WERI-Rb-1 (cell line): ENCODE measurements around the gene TCEAL3.
"Not testable (repeated sequence)": the region's sequence is repeated elsewhere in the genome, so short reads cannot be mapped to it uniquely, and the experiment has no call there.

Experiments used
- DNase-seq: peaks from one replicate; pipeline ENCODE4 v3.0.0-alpha.2; 2020
- H3K27ac ChIP-seq: fragments of 250-450 bp; sonication (Bioruptor Pico); 2 replicates; pipeline ENCODE4 v1.5.1; 2020; ENCODE audit warnings: mild to moderate bottlenecking, moderate library complexity
- H3K27me3 ChIP-seq: fragments of 250-450 bp; sonication (Bioruptor Pico); 2 replicates; pipeline ENCODE4 v1.5.1; 2021; ENCODE audit warnings: mild to moderate bottlenecking, low read depth, moderate library complexity; ENCODE audit not compliant: insufficient read depth, severe bottlenecking
- H3K36me3 ChIP-seq: fragments of 250-450 bp; sonication (Bioruptor Pico); 2 replicates; pipeline ENCODE4 v1.5.1; 2020; ENCODE audit warnings: mild to moderate bottlenecking, moderate library complexity
- H3K4me3 ChIP-seq: 2 replicates; pipeline ENCODE4 v1.5.1; 2011; ENCODE audit warnings: low read depth, mild to moderate bottlenecking, control low read depth, low read length
- H3K9me3 ChIP-seq: fragments of 250-450 bp; sonication (Bioruptor Pico); 2 replicates; pipeline ENCODE4 v1.5.1; 2021; ENCODE audit warnings: mild to moderate bottlenecking, moderate library complexity; ENCODE audit not compliant: severe bottlenecking
- TF ChIP-seq, protein P1 (sequence below): IDR thresholded peaks from 2 replicates; pipeline ENCODE4 v1.5.1; 2011; ENCODE audit warnings: low read depth, mild to moderate bottlenecking, control low read depth, inconsistent platforms, low read length

TCEAL3 gene

DNA sequence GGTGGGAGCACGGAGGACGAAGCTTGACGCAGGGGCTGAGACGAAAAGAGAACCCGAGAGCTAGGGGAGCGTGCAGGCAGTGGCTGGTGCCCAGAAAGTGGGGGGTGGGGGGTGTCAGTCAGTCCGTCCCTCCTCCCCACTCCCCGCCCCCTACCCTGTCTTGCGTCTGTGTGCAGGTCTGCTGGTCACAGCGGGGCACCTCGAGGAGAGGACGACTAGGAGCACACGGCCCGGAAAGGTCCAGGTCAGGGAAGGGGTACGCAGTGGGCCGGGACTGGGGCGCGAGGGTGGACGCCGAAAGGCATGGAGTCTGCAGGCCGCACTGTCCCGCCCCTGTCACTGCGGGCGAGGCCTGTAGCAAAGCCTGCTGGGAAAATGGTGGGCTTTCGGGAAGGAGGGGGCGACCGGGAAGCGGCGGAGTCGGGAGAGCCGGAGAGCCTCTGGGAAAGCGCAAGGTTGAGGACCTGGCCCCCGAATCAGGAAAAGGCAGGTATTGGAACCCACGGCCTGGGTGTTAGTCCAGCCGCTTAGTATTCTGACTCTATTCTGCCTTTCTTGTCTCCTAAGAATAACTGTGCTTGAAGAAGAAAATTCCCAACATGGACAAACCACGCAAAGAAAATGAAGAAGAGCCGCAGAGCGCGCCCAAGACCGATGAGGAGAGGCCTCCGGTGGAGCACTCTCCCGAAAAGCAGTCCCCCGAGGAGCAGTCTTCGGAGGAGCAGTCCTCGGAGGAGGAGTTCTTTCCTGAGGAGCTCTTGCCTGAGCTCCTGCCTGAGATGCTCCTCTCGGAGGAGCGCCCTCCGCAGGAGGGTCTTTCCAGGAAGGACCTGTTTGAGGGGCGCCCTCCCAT lies 21.8 kb downstream of the TCEAL3 start:
- Histone ChIP-seq H3K36me3 (no peaks in the 10 kb centered on the region), H3K9me3 (no peaks in the 10 kb centered on the region), H3K27me3 (peaks cover 7% of the 10 kb centered on the region), H3K27ac (peak overlapping the region; percentile 75), H3K4me3 (peak overlapping the region; percentile 66)
- peak; percentile 72 for DNase-seq
- TF ChIP-seq, protein P1, sequence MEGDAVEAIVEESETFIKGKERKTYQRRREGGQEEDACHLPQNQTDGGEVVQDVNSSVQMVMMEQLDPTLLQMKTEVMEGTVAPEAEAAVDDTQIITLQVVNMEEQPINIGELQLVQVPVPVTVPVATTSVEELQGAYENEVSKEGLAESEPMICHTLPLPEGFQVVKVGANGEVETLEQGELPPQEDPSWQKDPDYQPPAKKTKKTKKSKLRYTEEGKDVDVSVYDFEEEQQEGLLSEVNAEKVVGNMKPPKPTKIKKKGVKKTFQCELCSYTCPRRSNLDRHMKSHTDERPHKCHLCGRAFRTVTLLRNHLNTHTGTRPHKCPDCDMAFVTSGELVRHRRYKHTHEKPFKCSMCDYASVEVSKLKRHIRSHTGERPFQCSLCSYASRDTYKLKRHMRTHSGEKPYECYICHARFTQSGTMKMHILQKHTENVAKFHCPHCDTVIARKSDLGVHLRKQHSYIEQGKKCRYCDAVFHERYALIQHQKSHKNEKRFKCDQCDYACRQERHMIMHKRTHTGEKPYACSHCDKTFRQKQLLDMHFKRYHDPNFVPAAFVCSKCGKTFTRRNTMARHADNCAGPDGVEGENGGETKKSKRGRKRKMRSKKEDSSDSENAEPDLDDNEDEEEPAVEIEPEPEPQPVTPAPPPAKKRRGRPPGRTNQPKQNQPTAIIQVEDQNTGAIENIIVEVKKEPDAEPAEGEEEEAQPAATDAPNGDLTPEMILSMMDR: peak; percentile 65

DNA sequence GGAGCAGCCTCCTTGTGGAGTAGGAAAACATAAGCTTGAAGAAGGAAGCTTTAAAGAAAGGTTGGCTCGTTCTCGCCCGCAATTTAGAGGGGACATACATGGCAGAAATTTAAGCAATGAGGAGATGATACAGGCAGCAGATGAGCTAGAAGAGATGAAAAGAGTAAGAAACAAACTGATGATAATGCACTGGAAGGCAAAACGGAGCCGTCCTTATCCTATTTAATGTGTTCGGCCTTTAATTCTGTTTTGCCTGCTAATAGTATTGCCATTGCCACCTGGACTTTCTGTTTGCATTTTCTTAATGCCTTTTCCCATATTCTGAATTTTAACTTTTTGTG lies 22.4 kb downstream of the TCEAL3 start:
- peak overlapping the region; percentile 66 for H3K4me3 ChIP-seq
- TF ChIP-seq, protein P1: no peak
- H3K27me3 ChIP-seq: peaks cover 7% of the 10 kb centered on the region
- H3K27ac ChIP-seq: peak overlapping the region; percentile 75; the same call in 1 of the 2 replicates
- H3K36me3 ChIP-seq: no peaks in the 10 kb centered on the region
- no peaks in the 10 kb centered on the region for H3K9me3 ChIP-seq
- no peak for DNase-seq

DNA sequence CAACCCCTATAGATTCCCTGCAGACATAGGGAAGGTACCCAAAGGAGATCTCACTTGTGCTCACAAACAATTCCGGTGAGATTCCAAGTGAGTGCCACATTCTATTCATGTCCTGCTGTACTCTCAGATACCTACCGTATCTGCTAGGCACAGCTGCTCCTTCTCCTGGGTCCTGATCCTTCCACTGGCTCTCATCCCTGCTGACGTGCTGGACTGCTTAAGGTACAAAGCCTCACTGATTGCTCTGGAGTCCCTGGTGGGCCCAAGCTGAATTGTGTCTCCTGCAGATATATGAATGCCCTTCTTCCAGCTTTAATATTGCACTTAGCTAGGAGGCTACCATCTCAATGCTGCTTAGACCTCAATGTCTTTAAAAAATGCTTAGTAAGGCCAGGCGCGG lies 23.4 kb downstream of the TCEAL3 start:
- peaks cover 7% of the 10 kb centered on the region for H3K27me3 ChIP-seq
- H3K36me3 ChIP-seq: no peaks in the 10 kb centered on the region
- TF ChIP-seq, protein P1: no peak
- no peaks in the 10 kb centered on the region for H3K9me3 ChIP-seq
- H3K27ac ChIP-seq: no peak overlapping the region
- DNase-seq: no peak
- no peak overlapping the region for H3K4me3 ChIP-seq

DNA sequence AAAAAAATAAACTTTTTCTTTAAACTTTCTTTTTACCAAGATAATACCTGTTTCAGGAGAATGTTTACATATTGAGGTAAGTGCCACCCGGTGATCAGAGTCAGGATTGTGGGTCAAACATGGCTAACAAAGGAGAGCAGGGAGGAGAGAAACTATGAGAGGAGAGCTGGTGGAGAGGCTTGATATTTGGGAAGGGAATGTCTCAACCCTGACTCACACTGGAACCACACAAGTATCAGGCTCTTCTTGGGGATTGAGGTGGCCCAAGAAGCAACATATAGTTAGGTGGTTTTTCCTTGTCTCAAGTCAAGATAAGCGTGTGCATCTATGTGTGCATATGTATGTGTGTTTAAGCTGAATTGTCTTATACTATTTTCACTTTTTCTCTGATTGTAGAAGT lies 27.7 kb downstream of the TCEAL3 start:
- Histone ChIP-seq H3K27ac (no peak overlapping the region), H3K27me3 (peaks cover 7% of the 10 kb centered on the region), H3K9me3 (no peaks in the 10 kb centered on the region), H3K4me3 (no peak overlapping the region), H3K36me3 (no peaks in the 10 kb centered on the region)
- no peak for DNase-seq
- TF ChIP-seq, protein P1: no peak

DNA sequence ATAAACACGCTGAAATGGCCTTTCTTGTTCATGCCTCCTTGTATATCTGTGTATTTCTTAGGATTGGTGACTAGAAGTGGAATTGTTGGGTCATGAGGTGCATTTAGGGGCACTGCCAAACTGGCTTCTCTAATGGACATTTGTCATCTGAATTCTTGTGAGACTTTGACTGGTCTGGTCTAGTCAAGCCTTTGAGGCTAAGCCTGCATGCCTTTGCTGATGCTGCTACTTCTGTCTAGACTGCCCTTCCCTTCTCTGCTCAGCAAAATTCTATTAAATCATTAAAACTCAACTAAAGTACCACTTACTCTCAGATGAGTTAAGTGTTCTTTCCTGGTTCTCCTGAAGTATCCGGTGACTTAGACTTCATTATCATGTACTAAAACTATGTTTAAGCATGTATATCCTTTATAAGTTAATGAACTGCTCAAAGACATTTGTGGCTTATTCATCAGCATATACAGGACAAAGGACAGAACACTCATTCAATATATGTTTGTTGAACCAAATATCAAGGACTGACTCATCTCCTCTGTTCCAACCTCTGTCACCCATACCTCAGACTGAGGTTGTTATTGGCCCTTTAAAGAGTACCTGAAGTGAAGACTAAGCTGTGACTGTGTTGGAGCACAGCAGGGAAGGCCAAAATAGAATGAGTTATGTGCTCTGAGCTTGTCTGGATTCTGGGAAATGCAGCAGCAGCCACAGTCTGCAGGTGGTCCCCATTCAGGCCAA lies 30.0 kb downstream of the TCEAL3 start:
- no peak overlapping the region for H3K4me3 ChIP-seq
- TF ChIP-seq, protein P1: no peak
- DNase-seq: no peak
- H3K27me3 ChIP-seq: peaks cover 3% of the 10 kb centered on the region
- no peak overlapping the region for H3K27ac ChIP-seq
- H3K36me3 ChIP-seq: no peaks in the 10 kb centered on the region
- H3K9me3 ChIP-seq: no peaks in the 10 kb centered on the region

DNA sequence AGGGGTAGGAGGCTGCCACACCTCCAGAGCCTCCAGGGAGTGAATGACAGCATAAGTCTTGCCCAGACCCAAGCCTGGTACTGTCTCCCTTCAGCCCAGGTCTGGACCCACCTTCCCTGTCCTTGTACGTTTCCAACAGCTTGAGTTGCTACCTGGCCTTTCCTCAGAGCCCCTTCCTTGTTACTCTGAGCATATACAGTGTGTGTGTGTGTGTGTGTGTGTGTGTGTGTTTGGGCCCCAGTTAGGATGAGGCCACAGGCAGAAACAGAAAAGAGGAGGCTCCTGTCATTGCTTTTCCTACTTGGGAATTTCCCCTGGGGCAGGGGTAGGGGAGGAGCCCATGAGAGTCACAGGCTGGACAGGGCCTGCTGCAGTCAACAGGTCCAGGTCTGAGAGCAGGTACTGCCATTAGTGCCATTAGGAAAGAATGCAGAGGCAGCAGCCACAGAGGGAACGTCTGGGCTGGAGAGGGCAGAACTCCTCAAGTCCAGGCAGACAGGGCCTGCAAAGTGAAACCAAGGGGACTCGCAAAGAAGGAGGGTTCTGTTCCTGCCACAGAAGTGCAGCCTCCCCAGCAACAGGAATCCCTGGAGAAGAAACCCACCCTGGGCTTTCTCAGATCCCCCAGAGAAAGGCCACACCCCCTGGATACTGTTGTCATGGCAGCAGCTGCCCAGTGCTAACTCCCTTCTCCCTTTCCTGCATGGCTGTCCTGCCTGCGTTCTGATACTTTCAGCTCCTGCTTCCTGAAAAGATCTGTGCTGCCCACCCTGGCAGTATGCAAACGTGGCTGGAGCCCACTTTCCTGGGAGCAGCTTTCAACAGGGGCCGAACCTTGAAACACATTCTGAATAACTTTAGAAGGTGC lies 30.9 kb downstream of the TCEAL3 start:
- H3K36me3 ChIP-seq, H3K27me3 ChIP-seq, H3K4me3 ChIP-seq, H3K9me3 ChIP-seq, H3K27ac ChIP-seq: not testable (repeated sequence)
- peak; percentile 11 for DNase-seq
